ENCODE measurements around the gene ACVRL1.
A peak's percentile ranks its signal among the peaks of the same experiment; 100 is the strongest.

Gene ACVRL1

DNA sequence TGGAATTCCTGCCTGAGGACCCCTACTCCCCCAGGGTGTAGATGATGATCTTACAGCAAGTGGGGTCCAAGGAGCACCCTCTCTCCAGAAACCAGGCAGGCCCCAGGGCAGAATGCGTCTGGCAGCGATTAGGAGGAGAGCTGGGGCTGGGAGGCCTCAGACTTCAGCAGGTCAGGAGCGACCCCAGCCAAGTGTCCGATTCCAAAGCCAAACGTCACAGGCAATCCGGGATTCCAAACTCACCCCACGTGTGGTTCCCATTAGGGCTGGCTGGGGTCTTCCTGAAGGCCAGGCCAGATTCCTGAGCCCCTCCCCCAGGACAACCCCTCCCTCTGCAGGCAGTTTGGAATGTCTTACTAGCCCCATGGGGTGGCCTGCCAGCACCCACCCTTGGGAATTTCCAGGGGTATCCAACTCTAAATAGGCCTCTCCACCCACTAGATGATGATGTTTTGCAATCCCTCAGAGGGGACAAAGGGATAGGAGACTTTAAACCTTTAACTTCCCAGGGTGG, 41.5 kb upstream of the ACVRL1 start:
- no peak overlapping the region for H3K4me3 ChIP-seq (ENCODE audit: low read length)
- TF ChIP-seq, protein P1, sequence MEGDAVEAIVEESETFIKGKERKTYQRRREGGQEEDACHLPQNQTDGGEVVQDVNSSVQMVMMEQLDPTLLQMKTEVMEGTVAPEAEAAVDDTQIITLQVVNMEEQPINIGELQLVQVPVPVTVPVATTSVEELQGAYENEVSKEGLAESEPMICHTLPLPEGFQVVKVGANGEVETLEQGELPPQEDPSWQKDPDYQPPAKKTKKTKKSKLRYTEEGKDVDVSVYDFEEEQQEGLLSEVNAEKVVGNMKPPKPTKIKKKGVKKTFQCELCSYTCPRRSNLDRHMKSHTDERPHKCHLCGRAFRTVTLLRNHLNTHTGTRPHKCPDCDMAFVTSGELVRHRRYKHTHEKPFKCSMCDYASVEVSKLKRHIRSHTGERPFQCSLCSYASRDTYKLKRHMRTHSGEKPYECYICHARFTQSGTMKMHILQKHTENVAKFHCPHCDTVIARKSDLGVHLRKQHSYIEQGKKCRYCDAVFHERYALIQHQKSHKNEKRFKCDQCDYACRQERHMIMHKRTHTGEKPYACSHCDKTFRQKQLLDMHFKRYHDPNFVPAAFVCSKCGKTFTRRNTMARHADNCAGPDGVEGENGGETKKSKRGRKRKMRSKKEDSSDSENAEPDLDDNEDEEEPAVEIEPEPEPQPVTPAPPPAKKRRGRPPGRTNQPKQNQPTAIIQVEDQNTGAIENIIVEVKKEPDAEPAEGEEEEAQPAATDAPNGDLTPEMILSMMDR (conservative IDR thresholded peaks at IDR 0.05; ENCODE audit: low read depth, low read length), result no peak
- DNase-seq (ENCODE audit: low read depth), result no peak

DNA sequence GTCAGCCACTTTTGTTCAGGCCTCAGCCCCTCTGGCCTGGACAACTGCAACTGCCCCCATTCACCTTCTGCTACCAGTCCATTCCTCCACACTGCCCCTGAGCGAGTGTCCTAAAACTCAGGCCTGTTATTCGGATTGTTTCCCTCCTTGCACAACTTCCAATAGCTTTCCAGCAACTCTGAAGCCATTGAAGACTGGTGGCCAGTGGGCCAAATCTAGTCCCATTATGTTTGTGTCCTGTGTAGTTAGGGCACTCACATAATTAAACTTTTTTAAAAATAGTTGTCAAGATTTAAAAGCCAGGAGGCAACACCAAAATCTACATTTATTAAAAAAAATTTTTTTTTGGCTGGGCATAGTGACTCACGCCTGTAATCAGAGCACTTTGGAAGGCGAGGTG, 41.0 kb upstream of the ACVRL1 start:
- no peak overlapping the region for H3K4me3 ChIP-seq (ENCODE audit: low read length)
- no peak for DNase-seq (ENCODE audit: low read depth)
- TF ChIP-seq, protein P1 (conservative IDR thresholded peaks at IDR 0.05; ENCODE audit: low read depth, low read length), result no peak

DNA sequence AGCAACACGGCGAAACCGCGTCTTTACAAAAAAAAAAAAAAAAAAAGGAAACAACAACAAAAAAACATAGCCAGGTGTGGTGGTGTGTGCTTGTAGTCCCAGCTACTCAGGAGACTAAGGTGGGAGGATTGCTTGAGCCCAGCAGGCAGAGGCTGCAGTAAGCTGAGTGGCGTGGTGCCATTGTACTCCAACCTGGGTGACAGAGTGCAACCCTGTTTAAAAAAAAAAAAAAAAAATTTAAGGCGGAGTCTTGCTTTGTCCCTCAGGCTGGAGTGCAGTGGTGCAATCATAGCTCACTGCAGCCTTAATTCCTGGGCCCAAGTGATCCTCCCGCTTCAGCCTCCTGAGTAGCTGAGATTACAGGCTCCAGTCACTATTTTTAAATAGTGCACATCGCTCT, 40.5 kb upstream of the ACVRL1 start:
- TF ChIP-seq, protein P1 (conservative IDR thresholded peaks at IDR 0.05; ENCODE audit: low read depth, low read length), result no peak
- DNase-seq (ENCODE audit: low read depth), result no peak
- no peak overlapping the region for H3K4me3 ChIP-seq (ENCODE audit: low read length)

DNA sequence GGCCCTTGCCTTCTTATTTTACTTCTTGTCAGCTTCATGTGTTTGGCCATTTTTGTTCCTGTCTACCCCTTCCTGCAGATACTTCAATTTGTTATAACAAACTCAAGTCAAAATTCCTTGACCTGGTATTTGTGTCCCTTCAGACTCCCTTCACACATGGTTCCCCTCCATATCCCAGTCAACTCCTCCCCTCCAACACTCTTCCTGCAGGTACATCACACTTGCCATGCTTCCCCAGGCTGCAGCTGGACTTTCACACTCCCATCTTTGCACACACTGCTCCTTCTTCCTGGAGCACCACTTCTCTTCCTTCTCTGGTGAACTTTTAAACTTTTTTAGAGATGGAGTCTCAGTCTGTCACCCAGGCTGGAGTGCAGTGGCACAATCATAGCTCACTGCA, 39.9 kb upstream of the ACVRL1 start:
- DNase-seq (ENCODE audit: low read depth), result no peak
- TF ChIP-seq, protein P1 (conservative IDR thresholded peaks at IDR 0.05; ENCODE audit: low read depth, low read length), result no peak
- H3K4me3 ChIP-seq (ENCODE audit: low read length), result no peak overlapping the region

DNA sequence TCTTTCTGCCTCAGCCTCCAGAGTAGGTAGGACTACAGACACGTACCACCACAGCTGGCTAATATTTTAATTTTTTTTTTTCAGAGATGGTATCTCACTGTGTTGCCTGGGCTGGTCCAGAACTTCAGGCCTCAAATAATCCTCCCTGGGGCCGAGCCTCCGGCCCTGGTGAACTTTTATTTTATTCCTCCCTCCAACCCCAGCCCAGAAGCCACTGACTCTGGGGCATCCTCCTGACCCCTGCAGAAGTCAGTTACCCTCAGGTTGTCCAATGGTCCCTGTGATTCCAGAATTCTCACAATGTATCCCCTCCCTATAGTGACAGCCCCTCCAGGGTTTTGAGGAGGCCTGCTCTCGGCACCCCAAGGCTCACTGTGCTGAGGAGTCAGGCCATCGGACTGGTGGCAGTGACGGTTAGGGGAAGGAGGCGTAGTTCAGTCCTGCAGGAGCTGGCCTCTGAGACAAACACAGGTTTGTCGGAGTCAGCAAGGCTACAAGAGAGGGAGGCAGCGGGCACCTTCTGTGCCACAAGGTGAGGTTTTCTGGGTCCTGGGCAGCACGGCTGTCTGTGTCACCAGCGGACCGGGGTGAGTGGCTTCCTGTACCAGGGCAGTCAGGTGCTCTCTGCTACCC, 39.4 kb upstream of the ACVRL1 start:
- no peak for DNase-seq (ENCODE audit: low read depth)
- TF ChIP-seq, protein P1 (conservative IDR thresholded peaks at IDR 0.05; ENCODE audit: low read depth, low read length), result no peak
- H3K4me3 ChIP-seq (ENCODE audit: low read length), result no peak overlapping the region

DNA sequence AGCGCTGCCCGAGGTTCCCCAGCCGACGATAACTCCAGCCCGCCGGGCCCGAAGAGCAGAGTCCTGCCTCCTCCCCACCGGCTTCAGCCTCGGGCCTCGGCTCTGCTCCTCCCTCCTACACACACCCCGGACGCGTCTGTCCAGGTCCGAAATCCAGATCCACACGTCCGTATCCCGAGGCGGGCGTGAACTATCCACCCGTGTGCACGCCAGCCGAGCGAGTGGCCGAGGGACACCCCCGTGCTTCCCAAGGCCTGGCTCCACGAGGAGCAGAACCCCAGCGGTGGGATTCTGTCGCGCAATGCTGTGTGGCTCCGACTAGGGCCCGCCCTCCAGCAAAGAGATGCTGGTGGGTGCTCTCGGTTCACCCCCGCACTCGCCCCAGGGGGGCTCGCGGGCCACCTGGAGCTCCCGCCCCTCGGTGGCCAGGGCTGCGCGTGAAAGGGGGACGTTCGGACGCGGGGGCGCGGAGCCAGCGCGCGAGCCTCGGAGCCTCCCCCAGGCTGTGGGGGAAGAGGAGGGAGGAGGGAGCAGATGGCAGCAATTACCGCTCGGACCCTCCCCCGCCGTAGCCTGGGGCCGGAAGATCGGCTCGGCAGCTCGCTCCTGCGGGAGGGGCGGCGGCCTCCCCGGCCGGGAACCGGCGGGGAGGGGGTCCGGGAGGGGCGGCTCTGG, 38.3 kb upstream of the ACVRL1 start:
- H3K4me3 ChIP-seq (ENCODE audit: low read length), result peak overlapping the region; percentile 37
- TF ChIP-seq, protein P1 (conservative IDR thresholded peaks at IDR 0.05; ENCODE audit: low read depth, low read length), result no peak
- no peak for DNase-seq (ENCODE audit: low read depth)

DNA sequence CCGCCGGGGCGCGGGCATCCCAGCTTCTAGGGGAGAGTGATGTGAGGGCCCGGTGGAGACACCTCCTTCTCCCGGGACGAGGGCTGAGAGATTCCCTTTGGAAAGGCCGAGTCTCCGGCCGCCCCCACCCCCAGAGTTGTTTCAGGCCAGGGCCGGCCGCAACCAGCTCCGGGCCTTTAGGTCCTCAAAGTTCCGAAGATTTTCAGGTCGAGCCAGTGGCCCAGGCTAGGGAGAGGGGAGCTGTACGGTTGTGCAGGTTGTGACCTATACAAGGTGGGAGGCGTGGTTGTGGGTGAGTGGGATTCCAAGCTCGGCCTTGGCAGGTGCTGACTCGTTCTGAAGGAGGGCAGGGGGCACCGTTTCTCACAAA, 37.8 kb upstream of the ACVRL1 start:
- H3K4me3 ChIP-seq (ENCODE audit: low read length), result no peak overlapping the region
- DNase-seq (ENCODE audit: low read depth), result no peak
- TF ChIP-seq, protein P1 (conservative IDR thresholded peaks at IDR 0.05; ENCODE audit: low read depth, low read length), result no peak

All from retinal pigment epithelial cell (primary cell).